IPS-20b (cell line): Measurements from ENCODE around the gene NFIA.

ENCODE experiments used
- H3K27ac ChIP-seq: one replicate; pipeline ENCODE4 v1.5.1; 2013; ENCODE audit warnings: low read length
- H3K27me3 ChIP-seq: 2 replicates; pipeline ENCODE4 v1.6.1; 2013; ENCODE audit warnings: mild to moderate bottlenecking, low read length, inconsistent platforms; ENCODE audit not compliant: insufficient read depth
- H3K36me3 ChIP-seq: 2 replicates; pipeline ENCODE4 v1.6.1; 2013; ENCODE audit warnings: low read depth, mild to moderate bottlenecking, inconsistent platforms, low read length, moderate library complexity; ENCODE audit not compliant: insufficient read depth
- H3K4me1 ChIP-seq: 2 replicates; pipeline ENCODE4 v1.6.1; 2013; ENCODE audit warnings: mild to moderate bottlenecking, control low read depth, inconsistent platforms, low read length, moderate library complexity; ENCODE audit not compliant: insufficient read depth
- H3K4me3 ChIP-seq: 2 replicates; pipeline ENCODE4 v1.5.1; 2013; ENCODE audit warnings: mild to moderate bottlenecking, low read length, inconsistent platforms
- H3K9ac ChIP-seq: 2 replicates; pipeline ENCODE4 v1.6.1; 2013; ENCODE audit warnings: low read depth, mild to moderate bottlenecking, inconsistent platforms, low read length, moderate library complexity
- H3K9me3 ChIP-seq: 2 replicates; pipeline ENCODE4 v1.6.1; 2013; ENCODE audit warnings: mild to moderate bottlenecking, low read depth, low read length, inconsistent platforms; ENCODE audit not compliant: insufficient read depth

The NFIA gene

GRCh38 chr1:61138921-61139774 lies 56.8 kb downstream of the NFIA start:
- Histone ChIP-seq H3K9ac (no peak overlapping the region), H3K4me3 (no peak overlapping the region), H3K27ac (no peak overlapping the region), H3K36me3 (no peaks in the 10 kb centered on the region), H3K27me3 (no peaks in the 10 kb centered on the region), H3K4me1 (peaks cover 21% of the 10 kb centered on the region), H3K9me3 (no peaks in the 10 kb centered on the region)

DNA sequence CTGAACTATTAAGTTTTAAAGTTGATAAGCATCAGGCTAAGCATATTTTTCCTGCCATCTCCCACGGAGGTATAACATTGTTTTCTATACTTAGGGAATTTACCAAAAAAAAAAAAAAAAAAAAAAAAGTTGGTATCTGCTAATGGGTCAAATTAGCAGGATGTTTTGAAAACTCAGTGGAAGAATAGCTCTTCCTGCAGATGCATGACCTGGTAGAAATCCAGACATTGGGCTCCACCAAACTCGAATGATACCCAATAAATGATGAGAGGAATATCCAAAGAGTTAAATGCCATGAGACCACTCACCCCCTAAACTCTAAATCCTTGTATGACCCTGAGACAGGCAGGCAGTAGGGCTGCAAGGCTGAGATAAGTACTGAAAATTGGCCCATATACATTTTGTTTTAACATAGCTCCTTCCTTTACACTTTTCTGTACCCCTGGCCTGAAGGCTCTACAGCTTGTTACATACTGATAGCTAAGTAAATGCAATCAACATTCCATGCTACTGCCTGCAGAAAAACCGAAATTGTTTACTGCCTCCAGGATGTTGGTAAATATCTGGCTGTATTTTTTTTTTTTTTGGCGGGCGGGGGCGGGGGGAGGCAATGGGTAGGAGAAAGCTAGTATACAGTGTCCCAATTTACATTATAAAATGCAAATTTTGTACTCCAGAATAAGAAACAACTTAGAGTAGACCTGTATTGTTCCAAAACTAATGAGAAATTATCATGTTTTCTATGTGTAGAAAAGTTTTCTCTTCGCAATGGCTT lies 57.6 kb downstream of the NFIA start:
- no peak overlapping the region for H3K9ac ChIP-seq
- H3K4me1 ChIP-seq: peaks cover 21% of the 10 kb centered on the region
- no peak overlapping the region for H3K27ac ChIP-seq
- H3K4me3 ChIP-seq: no peak overlapping the region
- no peaks in the 10 kb centered on the region for H3K9me3 ChIP-seq
- no peaks in the 10 kb centered on the region for H3K27me3 ChIP-seq
- no peaks in the 10 kb centered on the region for H3K36me3 ChIP-seq

DNA sequence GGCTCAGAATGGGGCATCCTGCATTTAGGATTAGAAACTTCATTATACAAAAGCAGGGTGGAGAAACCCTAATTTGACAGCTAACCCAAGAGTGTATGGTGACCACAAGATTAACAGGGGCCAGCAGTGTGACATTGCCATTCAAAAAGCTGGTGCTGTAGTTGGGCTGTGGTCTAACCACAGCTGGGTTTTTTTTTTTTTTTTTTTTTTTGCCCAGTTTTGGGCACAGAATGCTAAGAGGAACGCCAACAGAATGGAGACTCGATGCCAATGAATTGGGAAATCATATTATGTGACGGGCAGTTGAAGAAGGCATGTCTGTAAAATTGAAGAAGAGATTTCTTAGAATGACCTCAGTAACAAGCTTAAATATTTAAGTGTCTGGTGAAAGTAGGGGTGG lies 58.4 kb downstream of the NFIA start:
- H3K36me3 ChIP-seq: no peaks in the 10 kb centered on the region
- peaks cover 21% of the 10 kb centered on the region for H3K4me1 ChIP-seq
- H3K9me3 ChIP-seq: no peaks in the 10 kb centered on the region
- no peak overlapping the region for H3K4me3 ChIP-seq
- no peaks in the 10 kb centered on the region for H3K27me3 ChIP-seq
- no peak overlapping the region for H3K9ac ChIP-seq
- H3K27ac ChIP-seq: no peak overlapping the region

DNA sequence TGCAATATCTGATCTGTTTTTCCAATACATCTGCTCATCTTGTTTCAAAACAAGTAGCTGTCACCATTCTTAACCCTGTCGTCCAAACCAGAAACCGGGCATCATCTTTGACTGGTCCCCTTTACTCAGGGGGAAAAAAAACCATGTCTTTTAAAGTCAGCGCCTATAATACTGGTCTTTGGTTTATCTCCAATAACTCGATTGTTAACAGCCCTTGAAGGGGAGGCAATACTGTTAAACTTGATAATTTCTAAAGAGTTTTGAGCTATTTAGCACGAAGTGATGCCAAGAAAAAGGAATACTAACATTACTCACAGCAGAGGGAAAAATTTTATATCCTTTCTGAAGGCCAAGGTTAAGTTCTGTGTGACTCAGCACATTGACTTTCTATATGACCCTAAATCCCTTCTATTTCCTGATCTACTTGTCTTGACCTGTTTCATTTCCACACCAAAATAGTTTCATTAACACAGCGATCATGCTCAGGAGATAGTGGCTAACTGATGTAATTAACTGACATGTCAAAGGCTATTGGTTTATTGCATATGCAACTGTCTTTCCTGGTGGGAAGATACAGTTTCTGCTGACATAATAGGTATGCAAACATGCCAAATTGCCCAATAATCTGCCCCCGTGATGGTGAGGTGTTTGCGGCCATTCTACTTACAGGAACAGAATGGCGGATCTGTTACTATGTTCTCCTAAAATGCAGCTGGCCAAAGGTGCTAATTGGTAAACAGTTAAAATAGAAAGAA lies 59.1 kb downstream of the NFIA start:
- Histone ChIP-seq H3K27me3 (no peaks in the 10 kb centered on the region), H3K4me1 (peaks cover 21% of the 10 kb centered on the region), H3K4me3 (no peak overlapping the region), H3K9ac (no peak overlapping the region), H3K36me3 (no peaks in the 10 kb centered on the region), H3K27ac (no peak overlapping the region), H3K9me3 (no peaks in the 10 kb centered on the region)

- no peaks in the 10 kb centered on the region for H3K9me3 ChIP-seq
- no peaks in the 10 kb centered on the region for H3K27me3 ChIP-seq
- H3K36me3 ChIP-seq: no peaks in the 10 kb centered on the region
- no peak overlapping the region for H3K27ac ChIP-seq
- H3K9ac ChIP-seq: no peak overlapping the region
- H3K4me1 ChIP-seq: peaks cover 21% of the 10 kb centered on the region
- no peak overlapping the region for H3K4me3 ChIP-seq
These were observed 59.7 kb downstream of the NFIA start for GRCh38 chr1:61142043-61142440.

DNA sequence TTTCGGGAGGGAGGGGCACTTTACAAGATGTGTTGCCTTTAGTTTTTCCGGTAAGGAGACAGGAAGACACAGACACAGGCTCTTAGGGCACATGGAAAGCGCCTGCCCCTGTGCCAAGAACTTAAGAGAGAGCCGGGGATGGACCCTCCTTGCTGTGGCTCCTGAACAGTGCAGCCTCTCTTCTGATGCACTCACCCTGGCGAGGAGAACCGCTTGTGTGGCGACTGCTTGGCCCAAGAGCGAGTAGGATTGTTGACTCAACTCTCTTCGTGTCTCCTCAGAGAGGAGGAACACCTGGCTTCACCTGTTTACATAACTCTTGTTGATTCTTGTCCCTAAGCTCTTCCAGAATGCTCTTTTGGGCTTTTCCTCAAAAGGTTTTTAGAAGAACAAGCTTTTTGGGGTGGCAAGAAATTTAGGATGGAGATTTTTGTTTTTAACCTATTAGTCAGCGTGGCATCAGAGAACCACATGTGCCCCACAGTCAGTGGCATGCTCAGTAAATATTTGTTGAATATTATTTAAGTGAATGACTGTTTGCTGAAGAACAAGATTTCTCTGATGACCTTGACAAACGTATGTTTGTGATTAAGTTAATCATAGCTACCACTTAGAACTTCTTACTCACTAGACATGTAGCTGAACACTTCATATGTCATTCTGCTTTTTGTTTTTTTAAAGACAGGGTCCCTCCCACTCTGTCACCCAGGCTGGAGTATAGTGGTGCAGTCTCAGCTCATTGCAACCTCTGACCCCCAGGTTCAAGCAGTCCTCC lies 60.6 kb downstream of the NFIA start:
- Histone ChIP-seq H3K9me3 (no peaks in the 10 kb centered on the region), H3K9ac (no peak overlapping the region), H3K27ac (no peak overlapping the region), H3K4me1 (peaks cover 21% of the 10 kb centered on the region), H3K4me3 (no peak overlapping the region), H3K36me3 (no peaks in the 10 kb centered on the region), H3K27me3 (no peaks in the 10 kb centered on the region)

DNA sequence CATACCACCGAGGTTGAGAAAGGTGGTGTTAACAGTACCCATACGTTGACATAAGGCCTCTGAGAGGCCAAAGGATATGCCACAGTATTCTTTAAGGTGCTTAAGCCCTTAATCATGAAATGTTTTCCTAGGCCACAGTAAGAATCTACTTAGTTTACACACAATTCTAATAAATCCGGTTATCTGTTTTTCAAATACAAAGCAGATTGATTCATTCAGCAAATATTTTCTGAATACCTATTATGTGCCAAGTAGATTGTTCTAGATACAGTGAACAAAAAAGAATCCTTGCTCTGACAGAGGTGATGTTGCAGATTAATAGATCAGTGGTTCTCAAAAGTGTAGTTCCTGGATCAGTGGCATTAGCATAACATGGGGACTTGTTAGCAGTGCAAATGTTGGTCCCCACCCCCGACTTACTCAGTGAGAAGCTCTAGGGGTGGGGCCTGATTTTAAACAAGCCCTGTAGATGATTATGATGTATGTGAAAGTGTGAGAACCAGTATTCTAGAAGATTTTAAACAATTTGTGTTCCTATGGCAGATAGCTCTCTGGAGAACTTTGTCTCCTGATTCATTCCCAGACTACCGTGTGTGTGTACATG lies 61.6 kb downstream of the NFIA start:
- Histone ChIP-seq H3K4me1 (peaks cover 21% of the 10 kb centered on the region), H3K9ac (no peak overlapping the region), H3K4me3 (no peak overlapping the region), H3K27ac (no peak overlapping the region), H3K9me3 (no peaks in the 10 kb centered on the region), H3K36me3 (no peaks in the 10 kb centered on the region), H3K27me3 (no peaks in the 10 kb centered on the region)

- H3K4me3 ChIP-seq: no peak overlapping the region
- no peak overlapping the region for H3K9ac ChIP-seq
- peaks cover 7% of the 10 kb centered on the region; the same call in 1 of the 2 replicates for H3K4me1 ChIP-seq
- H3K27ac ChIP-seq: no peak overlapping the region
- no peaks in the 10 kb centered on the region for H3K27me3 ChIP-seq
- no peaks in the 10 kb centered on the region for H3K9me3 ChIP-seq
- H3K36me3 ChIP-seq: no peaks in the 10 kb centered on the region
These were observed 66.9 kb downstream of the NFIA start for GRCh38 chr1:61149010-61149860.

GRCh38 chr1:61151565-61151964 lies 69.2 kb downstream of the NFIA start:
- no peaks in the 10 kb centered on the region for H3K36me3 ChIP-seq

GRCh38 chr1:61152066-61152465 lies 69.7 kb downstream of the NFIA start:
- no peak overlapping the region for H3K9ac ChIP-seq
- peaks cover 7% of the 10 kb centered on the region; the same call in 1 of the 2 replicates for H3K4me1 ChIP-seq
- no peak overlapping the region for H3K4me3 ChIP-seq
- H3K27ac ChIP-seq: no peak overlapping the region
- H3K27me3 ChIP-seq: no peaks in the 10 kb centered on the region
- no peaks in the 10 kb centered on the region for H3K9me3 ChIP-seq
- H3K36me3 ChIP-seq: no peaks in the 10 kb centered on the region

More at GRCh38 chr1:61151565-61151964, 69.2 kb downstream of the NFIA start:
- Histone ChIP-seq H3K27ac (no peak overlapping the region), H3K9me3 (no peaks in the 10 kb centered on the region), H3K27me3 (no peaks in the 10 kb centered on the region), H3K9ac (no peak overlapping the region), H3K4me1 (peaks cover 7% of the 10 kb centered on the region; the same call in 1 of the 2 replicates), H3K4me3 (no peak overlapping the region)
